Myocyte (in vitro differentiated cells): Measurements from ENCODE around the gene TIRAP. TPM values are rescaled to one million over a fixed set of nuclear protein-coding genes. Genes with fewer than 3 reads are reported as not detected.

Experiments used
- DNase-seq: peaks from one replicate; pipeline ENCODE4 v3.0.0-alpha.2; 2012; ENCODE audit warnings: low read depth
- total RNA-seq: library from RNA; depleted of rRNA; stranded (reverse); fragments of >200 nt; gene quantifications from 2 replicates; pipeline ENCODE4 v1.2.3, GENCODE V29; 2014

Gene TIRAP
- total RNA-seq, 1 donor from 2014 or later: 3.7 TPM

- peak; percentile 96 for DNase-seq
Observed at GRCh38 chr11:126318574-126319373, 35.9 kb downstream of the TIRAP start.

GRCh38 chr11:126319374-126319740 lies 36.5 kb downstream of the TIRAP start:
- DNase-seq: peak; percentile 45

- DNase-seq: no peak
Observed at GRCh38 chr11:126322996-126323395, 40.1 kb downstream of the TIRAP start.

GRCh38 chr11:126327281-126328000 lies 44.5 kb downstream of the TIRAP start:
- no peak for DNase-seq

- no peak for DNase-seq
Observed at GRCh38 chr11:126328001-126328390, 45.1 kb downstream of the TIRAP start.

GRCh38 chr11:126328444-126328843 lies 45.6 kb downstream of the TIRAP start:
- DNase-seq: no peak

GRCh38 chr11:126328938-126329643 lies 46.2 kb downstream of the TIRAP start:
- DNase-seq: no peak

GRCh38 chr11:126329644-126330211 lies 46.8 kb downstream of the TIRAP start:
- no peak for DNase-seq

GRCh38 chr11:126331286-126331685 lies 48.4 kb downstream of the TIRAP start:
- no peak for DNase-seq

GRCh38 chr11:126332221-126332711 lies 49.4 kb downstream of the TIRAP start:
- DNase-seq: peak; percentile 91

- no peak for DNase-seq
Observed at GRCh38 chr11:126333142-126333541, 50.2 kb downstream of the TIRAP start.

GRCh38 chr11:126334659-126335462 lies 52.0 kb downstream of the TIRAP start:
- DNase-seq: peak; percentile 57

- DNase-seq: no peak
Observed at GRCh38 chr11:126335463-126335760, 52.5 kb downstream of the TIRAP start.

- DNase-seq: no peak
Observed at GRCh38 chr11:126336138-126336541, 53.2 kb downstream of the TIRAP start.

GRCh38 chr11:126336671-126337101 lies 53.8 kb downstream of the TIRAP start:
- no peak for DNase-seq

GRCh38 chr11:126337126-126337473 lies 54.2 kb downstream of the TIRAP start:
- no peak for DNase-seq

- no peak for DNase-seq
Observed at GRCh38 chr11:126337474-126338241, 54.8 kb downstream of the TIRAP start.

- DNase-seq: no peak
Observed at GRCh38 chr11:126338346-126339055, 55.6 kb downstream of the TIRAP start.

- DNase-seq: no peak
Observed at GRCh38 chr11:126339073-126339862, 56.4 kb downstream of the TIRAP start.
